KBM-7 (cell line): ENCODE results near the gene MB21D2.
"Not testable (repeated sequence)": the region's sequence is repeated elsewhere in the genome, so short reads cannot be mapped to it uniquely, and the experiment has no call there.

Source experiments
- DNase-seq: peaks from one replicate; pipeline ENCODE4 v3.0.0-alpha.2; 2015
- in situ Hi-C: fragments of 300-500 bp; cut with MboI; formaldehyde crosslinking; loops from 2 replicates; pipeline ENCODE4 v1.14.3; 2020; ENCODE audit warnings: low sequenced_read_pairs, low pct_unique_long_range_greater_than_20kb, mixed read lengths

The MB21D2 gene

DNA sequence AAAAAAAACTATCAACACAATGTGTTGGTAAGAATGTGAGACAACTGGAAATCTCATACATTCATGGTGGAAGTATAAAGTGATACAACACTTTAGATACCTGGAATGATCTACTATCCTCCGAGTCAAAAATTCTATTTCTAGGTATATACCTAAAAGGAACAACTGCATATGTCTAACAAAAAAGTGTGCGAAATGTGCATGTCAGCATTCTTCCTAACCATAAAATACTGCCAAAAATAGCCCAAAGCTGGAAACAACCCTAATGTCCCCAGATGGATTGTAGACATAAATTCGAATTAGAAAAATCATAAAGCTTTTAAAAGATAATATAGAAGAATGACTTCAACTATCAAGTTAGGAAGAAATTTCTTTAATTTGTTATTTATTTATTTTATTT lies 139.1 kb downstream of the MB21D2 start:
- in situ Hi-C loops, result no loop called here
- no peak for DNase-seq

DNA sequence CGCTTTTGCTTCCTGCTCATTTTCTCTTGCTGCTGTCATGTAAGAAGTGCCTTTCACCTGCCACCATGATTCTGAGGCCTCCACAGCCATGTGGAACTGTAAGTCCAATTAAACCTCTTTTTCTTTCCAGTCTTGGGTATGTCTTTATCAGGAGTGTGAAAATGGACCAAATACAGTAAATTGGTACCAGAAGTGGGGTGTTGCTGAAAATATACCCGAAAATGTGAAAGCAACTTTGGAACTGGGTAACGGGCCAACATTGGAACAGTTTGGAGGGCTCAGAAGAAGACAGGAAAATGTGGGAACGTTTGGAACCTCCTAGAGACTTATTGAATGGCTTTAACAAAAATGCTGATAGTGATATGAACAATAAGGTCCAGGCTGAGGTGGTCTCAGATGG lies 143.3 kb downstream of the MB21D2 start:
- in situ Hi-C loops, result not testable (repeated sequence)

DNA sequence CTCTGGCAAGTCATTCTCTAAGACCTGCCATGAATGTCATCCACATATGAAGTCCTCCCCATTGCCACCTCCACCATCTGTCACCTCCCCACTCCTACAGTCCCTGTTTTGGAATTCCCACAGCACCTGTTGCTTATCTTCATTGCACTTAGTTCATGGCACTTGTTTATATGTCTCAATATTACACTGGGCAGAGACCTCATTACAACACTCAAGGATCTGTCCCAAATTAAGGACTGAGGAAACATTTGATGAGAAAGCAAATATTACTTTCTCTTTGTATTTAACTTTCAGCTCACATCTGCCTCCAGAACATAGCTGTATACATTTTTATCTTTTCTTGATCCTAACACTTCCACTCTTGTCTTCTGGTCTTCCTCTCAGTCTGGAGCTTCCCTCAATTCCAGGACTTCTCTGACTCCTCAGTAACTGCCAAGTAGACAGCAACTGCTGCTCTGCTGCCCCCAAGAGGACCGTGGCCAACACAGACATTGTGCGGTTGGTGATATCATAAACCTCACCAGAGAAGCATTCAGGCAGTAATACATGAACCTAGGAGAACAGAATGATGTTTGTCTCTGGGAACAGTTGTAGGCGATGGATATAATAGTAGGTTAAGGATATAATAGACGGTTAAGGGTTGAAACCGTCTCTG lies 145.3 kb downstream of the MB21D2 start:
- in situ Hi-C loops, result no loop called here
- DNase-seq, result peak; percentile 30

More for the DNA sequence above, 143.3 kb downstream of the MB21D2 start:
- DNase-seq, result not testable (repeated sequence)

DNA sequence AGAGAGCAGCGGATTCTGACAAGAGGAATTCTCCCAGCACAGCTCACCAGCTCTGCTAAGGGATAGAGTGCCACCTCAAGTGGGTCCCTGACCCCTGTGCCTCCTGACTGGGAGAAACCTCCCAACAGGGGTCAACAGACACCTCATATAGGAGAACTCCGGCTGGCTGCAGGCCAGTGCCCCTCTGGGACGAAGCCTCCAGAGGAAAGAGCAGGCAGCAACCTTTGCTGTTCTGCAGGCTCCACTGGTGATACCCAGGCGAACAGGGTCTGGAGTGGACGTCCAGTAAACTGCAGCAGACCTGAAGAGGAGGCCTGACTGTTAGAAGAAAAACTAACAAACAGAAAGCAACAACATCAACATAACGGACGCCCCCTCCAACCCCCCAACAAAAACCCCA lies 159.0 kb downstream of the MB21D2 start:
- no peak for DNase-seq
- in situ Hi-C loops, result no loop called here

DNA sequence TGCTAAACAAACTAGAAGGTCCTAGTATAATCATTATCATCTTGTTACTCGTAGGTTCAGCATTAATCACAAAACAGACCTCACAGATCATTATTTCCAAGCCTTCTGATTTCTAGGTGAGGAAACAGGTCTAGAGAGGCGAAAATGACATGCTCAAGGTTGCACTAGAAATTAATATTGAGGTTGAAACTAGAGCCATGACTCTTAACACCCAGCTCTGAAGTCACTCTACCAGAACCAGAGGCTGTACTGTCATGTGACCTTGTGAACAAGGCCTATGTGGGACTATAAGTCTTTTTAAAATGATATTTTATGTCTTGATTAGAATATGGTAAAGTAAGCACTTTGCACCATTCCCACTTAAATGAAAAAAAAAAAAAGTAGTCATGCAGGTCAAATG lies 166.5 kb downstream of the MB21D2 start:
- DNase-seq, result no peak
- in situ Hi-C loops, result no loop called here

DNA sequence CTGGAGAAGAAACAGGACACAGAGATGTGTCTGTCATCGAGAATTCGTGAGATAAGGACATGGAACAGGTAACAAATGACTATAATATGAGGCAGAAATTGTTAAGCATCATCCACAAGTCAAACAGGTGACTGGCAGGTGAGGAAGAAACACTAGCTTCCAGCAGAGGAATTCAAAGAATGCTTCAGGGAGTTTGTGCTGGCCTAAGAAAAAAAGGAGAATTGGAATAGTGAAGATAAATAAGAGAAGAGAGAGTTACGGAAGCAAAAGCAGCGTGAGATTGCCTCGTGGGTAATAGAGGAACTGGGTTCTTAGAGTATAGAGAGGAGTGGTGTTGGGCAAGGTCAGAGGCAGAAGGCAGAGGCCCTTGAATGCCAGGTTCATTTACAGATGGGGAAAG lies 167.5 kb downstream of the MB21D2 start:
- DNase-seq, result no peak
- in situ Hi-C loops, result no loop called here

DNA sequence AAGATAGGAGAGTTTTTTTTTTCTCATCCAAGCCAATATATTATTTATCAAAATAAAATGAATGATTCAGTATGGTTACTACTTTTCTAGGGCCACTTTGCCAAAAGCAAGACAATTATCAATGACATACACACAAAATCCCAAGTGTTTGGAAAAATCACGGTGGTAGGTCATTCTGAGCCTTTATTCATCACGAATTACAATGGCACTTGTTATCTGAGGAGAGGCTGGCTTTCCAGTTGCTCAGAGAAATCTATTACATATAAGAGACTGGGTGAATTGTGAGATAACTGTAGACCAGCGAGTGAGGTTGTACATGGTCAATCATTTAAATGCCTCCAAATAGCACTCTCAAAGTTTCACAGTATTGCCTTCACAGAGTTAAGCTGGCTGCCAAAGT lies 169.9 kb downstream of the MB21D2 start:
- in situ Hi-C loops, result no loop called here
- no peak for DNase-seq

DNA sequence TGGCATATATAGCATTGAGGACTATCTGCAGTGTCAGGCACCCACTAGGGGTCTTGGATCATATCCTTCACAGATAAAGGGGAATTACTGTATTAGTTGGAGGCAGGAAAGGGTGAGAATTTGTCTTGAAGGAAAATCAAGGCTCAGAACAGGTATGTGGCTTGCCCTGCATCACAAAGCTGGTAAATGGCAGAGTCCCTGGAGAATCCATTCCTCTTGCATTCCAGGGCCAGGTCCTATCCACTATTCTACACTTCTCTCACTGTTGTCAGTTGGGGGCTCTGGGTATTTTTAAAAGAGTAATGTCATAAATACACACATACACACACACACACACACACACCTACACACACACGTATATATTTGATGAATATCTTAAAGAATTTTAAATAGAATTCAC lies 170.5 kb downstream of the MB21D2 start:
- in situ Hi-C loops, result no loop called here

More for the DNA sequence above, 170.5 kb downstream of the MB21D2 start:
- DNase-seq, result no peak
